Stimulated activated CD8-positive, alpha-beta memory T cell treated with anti-CD3 and anti-CD28 coated beads, Interleukin-15, amount 100 ng/mL, for 24 hours (primary cell): Measurements from ENCODE around the gene IRS1.

Source experiments
- DNase-seq: peaks from one replicate; pipeline ENCODE4 v3.0.0-alpha.2; 2020; ENCODE audit warnings: low read depth

Gene IRS1

GRCh38 chr2:226755631-226756030 lies 44.0 kb downstream of the IRS1 start:
- DNase-seq: no peak

DNA sequence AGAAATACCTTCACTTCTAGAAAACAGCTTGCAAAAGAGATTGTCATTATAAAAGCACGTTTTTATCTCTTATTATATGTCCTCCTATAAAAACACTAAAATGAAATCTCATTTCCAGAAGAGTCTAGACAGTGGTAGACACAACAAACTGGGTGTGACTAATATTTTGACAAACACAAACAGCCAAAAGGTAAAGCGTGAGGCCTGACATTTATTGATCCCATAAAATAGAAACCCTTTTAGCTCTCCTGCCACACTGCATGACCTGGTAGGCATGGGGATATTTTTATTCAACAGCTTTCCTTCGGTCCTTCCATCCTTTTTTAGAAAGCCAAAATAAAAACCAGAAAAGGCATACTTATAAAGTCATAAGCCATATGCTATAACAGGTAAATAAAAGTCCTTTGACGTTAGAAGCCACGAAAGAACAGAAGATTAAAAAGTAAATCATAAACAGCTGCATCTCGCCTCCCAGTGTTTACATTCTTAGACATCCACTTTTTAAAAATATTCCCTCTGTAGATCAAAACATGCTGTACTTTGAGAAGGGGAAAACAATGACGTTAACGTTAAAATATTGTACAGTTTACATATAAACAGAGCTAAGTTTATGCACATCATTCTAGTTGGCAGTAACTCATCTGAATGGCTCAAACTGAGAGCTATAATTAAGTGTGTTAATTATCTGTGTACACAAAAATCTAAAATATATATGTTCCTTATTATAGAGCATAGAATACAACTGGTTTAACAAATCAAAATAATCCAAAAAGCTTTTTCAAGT lies 44.6 kb downstream of the IRS1 start:
- DNase-seq: no peak

DNA sequence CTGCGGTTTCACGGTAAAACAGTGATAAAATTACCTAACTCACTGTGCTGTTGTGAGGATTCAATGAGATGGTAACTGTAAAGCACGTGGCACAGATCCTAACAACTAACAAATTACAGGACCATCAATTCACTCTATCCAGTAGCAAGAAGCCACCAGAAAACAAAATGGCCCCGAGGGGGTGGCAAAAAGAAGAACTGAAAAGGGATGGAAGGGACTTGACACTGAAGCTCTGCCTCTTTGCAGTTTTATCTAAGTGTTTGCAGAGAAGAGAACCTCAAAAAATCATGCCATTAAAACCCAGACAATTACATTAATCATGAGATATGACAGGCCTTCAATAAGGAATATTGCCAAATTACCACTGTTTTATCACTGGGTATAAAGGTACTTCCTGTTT lies 46.7 kb downstream of the IRS1 start:
- no peak for DNase-seq

DNA sequence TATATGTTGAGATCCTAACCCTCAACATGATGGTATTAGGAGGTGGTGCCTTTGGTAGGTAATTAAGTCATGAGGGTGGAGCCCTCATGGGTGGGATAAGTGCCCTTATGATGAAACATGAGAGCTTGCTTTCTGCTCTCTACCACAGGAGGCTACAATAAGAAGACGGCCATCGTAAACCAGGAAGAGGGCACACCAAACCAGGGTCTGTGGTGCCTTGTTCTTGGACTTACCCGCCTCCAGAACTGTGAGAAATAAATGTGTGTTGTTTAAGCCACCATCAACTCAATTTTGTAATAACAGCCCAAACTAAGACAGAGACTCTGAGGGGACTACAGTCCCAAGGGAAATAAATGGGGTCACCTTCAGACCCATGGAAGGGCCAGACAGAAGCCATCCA lies 52.3 kb downstream of the IRS1 start:
- DNase-seq: no peak

DNA sequence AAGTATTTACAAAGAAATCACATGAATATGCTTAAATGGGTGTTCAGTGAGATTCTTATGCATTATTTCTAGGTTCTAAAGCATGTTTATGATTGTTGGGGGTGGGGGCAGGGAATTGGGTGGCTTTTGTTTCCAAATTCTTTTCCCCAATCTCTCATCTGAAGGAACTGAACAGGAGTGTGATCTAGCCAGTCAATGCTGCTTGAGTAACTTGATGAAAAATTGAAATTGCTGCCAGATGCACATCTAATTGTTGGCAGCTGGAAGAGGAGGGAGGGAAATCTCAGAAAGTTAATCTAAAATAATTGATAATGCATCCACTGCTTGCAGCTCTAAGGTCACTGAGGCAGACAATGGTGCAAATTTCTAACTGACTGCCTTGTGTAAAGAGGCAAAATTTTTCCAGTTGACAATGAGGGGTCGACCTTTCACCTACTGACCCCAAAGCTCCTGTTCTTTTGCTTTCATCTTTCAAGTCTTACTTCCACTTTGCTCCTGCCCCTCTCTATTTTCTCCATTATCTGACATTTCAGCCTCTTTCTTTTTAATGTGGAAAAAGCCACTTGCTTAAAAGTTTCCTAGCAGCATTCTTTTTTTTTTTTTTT lies 53.3 kb downstream of the IRS1 start:
- no peak for DNase-seq

DNA sequence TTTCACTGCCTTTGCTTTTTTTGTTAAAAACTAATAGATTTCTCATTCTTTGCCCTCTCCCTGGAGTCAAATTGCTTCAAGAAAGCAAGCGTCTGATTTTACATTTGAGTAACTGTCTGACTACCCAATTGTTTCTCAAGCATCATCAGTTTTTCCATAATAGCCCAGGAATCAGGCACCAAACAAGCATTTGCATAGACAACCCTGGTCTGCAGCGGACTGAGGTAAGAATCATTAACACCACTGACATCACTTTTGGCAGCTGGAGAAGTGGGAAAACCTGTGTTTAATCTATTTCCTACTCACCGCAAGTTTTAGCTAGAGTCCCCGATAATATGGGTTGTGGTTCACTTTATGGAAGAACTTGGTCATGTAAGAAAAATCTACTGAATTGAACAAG lies 55.7 kb downstream of the IRS1 start:
- no peak for DNase-seq

DNA sequence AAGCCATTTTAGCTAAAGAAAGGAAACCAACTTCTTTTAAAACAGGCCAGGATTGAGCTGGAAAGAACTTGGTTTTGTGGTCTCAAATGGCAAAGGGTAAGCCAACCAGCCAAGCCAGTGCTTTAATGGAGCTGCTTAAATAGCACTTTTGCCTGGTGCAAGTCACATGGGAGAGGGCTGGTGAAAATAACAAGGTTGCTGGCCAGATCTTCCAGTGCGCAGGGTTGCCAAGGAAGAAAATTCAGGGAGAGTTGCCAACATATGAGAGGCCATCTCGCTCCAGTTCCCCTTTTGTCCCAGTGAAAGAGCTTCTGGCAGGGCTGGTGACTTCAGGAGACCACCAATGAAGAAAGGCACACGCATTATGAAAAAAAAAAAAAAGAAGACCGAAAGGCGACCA lies 57.3 kb downstream of the IRS1 start:
- no peak for DNase-seq

DNA sequence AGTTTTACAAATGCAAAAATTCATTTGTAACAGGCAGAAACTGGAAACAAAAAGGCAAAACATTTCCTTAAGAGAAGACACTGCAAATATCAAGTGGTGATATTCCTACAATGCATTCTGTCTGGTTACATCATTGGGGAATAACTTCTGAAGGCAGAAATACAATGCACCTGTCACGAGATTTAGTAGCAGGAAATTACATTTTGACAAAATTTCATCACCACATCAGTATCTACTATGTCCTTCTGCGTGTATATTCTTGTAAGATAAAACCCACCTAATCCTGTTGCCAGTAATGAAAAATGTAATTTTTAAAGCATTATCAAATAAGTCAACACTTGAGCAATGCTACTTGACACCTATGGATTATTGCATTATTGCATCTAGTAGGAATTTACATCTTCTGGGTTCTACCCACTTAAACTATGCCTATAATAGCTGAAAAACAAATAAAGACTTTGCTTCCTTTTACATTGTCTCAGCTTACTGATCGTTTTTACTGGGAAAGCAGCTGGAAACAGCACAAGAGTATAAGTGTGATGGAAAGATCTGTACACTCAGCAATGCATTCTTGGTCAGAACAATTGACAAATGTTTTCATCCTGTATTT lies 59.5 kb downstream of the IRS1 start:
- DNase-seq: no peak

DNA sequence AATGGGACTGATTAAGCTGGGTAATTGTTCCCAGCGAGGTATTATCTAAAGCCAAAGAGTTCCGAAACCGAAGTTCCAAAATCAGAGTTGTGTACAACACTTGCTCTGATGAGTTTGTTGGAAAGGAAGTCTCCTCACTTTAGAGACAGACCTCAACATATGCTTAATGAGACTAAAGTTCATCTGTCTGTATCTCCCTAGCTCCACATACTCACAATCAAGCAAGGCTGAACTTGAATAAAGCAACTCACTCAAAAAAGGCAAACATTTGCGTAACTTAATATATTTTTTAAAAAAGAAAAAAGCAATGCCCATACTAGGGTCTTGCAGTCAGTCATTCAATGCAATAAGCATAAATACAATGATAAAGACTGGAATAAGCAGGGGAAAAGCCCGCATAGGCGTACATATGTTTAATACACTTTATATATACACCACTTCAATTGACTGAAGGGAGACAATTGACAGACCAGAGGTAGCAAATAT lies 60.0 kb downstream of the IRS1 start:
- DNase-seq: no peak

- no peak for DNase-seq
Observed at GRCh38 chr2:226738821-226739544, 60.6 kb downstream of the IRS1 start.

DNA sequence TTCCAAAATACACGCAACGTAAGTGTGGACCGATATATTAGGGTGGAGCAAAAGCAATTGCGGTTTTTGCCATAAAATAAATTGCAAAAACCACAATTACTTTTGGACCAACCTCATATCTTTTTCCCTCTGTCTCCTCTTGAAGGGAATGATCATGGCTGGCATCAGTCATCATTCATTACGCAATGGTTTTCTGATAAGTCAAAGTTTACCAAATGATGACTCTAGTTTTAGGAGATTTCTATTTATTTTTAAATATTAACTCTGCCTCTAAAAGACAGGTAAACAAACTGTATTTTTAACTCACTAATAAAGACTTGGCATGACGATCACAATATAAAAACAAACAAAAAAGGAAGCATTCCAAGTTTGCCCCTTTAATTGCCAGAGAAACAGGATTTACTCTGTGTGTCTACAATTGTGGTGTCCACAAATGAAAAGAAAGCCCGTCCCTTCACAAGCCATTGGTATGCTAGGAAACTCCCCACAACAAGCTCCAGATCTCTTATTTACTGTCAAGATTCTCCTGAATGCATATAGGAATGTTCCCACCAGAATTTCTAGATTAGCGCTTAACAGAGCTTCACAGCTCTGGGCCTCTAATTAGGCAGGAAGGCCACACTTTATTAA lies 61.3 kb downstream of the IRS1 start:
- DNase-seq: no peak

GRCh38 chr2:226736382-226736781 lies 63.2 kb downstream of the IRS1 start:
- DNase-seq: no peak

- no peak for DNase-seq
Observed at GRCh38 chr2:226733927-226734564, 65.6 kb downstream of the IRS1 start.

DNA sequence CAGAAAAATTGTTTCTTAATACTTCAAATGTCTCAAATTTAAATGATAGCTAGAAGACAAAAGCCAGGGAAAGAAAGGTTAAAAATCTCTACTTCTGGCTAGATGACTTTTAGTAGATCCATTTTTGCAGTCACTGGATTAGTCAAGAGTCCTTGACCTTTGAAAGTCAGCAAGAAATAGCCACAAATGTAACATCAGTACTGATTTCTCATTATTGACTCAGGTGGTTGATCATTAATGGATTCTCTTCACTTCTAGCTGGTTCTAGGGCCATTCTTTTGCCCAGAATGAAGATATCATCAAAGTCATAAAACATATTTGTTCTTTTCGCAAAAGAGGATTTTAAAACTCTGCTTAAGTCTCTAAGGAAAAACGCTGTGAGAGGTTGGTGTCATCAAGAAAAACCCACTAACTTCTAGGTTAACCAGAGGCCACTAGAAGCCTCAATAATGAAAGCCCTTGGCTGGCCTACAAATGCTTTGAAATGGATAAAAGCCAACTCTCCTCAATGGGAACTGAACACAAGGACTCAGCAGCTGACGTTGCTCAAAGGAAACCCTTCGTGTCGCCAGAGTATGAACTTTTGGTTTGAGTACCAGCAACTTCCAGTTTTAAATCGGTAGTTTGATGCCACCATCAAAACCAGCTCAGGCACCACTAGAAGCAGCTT lies 66.3 kb downstream of the IRS1 start:
- no peak for DNase-seq

- no peak for DNase-seq
Observed at GRCh38 chr2:226732478-226733188, 67.0 kb downstream of the IRS1 start.

- DNase-seq: no peak
Observed at GRCh38 chr2:226730481-226730880, 69.1 kb downstream of the IRS1 start.

- no peak for DNase-seq
Observed at GRCh38 chr2:226728996-226729395, 70.6 kb downstream of the IRS1 start.

- DNase-seq: no peak
Observed at GRCh38 chr2:226727251-226727650, 72.4 kb downstream of the IRS1 start.

- no peak for DNase-seq
Observed at GRCh38 chr2:226726546-226726945, 73.1 kb downstream of the IRS1 start.

- DNase-seq: no peak
Observed at GRCh38 chr2:226725126-226725860, 74.3 kb downstream of the IRS1 start.
